Esophagus squamous epithelium (tissue), 5 donors: ENCODE measurements around the gene RFTN1. TPM values are rescaled to one million over a fixed set of nuclear protein-coding genes. Genes with fewer than 3 reads are reported as not detected.

Source experiments
- DNase-seq: peaks from one replicate; lab custom pipeline; 2025; lab: John Stamatoyannopoulos, UW
- H3K27ac ChIP-seq, 4 donors: fragments of 200-600 bp; sonication (generic); one replicate each; pipeline ENCODE4 v1.5.1; 2016 to 2019; ENCODE audit warnings: mild to moderate bottlenecking in 1 of 4
- H3K27me3 ChIP-seq, 4 donors: fragments of 200-600 bp; sonication (generic); 1 replicate in 3 of 4; 2 replicates in 1 of 4; pipeline versions ENCODE4 v1.5.1 to v1.6.0; 2017 to 2021; ENCODE audit warnings: antibody characterized with exemption in 1 of 4
- H3K36me3 ChIP-seq, 3 donors: fragments of 200-600 bp; sonication (generic); one replicate each; pipeline ENCODE4 v1.5.1; 2016 to 2019
- H3K4me1 ChIP-seq, 3 donors: fragments of 200-600 bp; sonication (generic); one replicate each; pipeline ENCODE4 v1.5.1; 2017 to 2019
- H3K4me3 ChIP-seq, 4 donors: fragments of 200-600 bp; sonication (generic); 1 replicate in 3 of 4; 2 replicates in 1 of 4; pipeline ENCODE4 v1.5.1; 2016 to 2019; ENCODE audit warnings: mild to moderate bottlenecking in 2 of 4, moderate library complexity in 1 of 4
- H3K9me3 ChIP-seq, 3 donors: fragments of 200-600 bp; sonication (generic); one replicate each; pipeline ENCODE4 v1.5.1; 2016 to 2019
- CTCF ChIP-seq, 6 experiments: fragments of 450-650 bp in 4 of 6; fragments of 200-600 bp in 2 of 6; sonication (generic) in 2 of 6; IDR thresholded peaks; one replicate each; pipeline ENCODE4 v1.5.1; 2016 to 2019; ENCODE audit warnings: antibody characterized with exemption in 6 of 6, mild to moderate bottlenecking in 4 of 6, moderate library complexity in 4 of 6
- POLR2A ChIP-seq, 4 donors: fragments of 450-650 bp; IDR thresholded peaks; one replicate each; pipeline ENCODE4 v1.6.1; 2017; ENCODE audit warnings: antibody characterized with exemption in 4 of 4, mild to moderate bottlenecking in 4 of 4, moderate library complexity in 3 of 4
- WGBS, 2 donors: methylation state at CpG; one replicate each; pipeline ENCODE4 v1.1.5; 2018; 5-methylcytosine and 5-hydroxymethylcytosine counted together
- intact Hi-C: fragments of 100-400 bp; cut with DNase I; formaldehyde crosslinking; loops from one replicate; pipeline ENCODE4 v1.15.0; 2022
- total RNA-seq, 4 donors: library from RNA; depleted of rRNA; stranded (reverse); fragments of >200 nt; gene quantifications; one replicate each; pipeline ENCODE4 v1.1.0, GENCODE V29; 2016
- donor health status: DM: yes; HTN: yes; CAD: no.

The RFTN1 gene
- total RNA-seq, 4 donors from 2014 or later, result 5.0 to 22.7 (median 12.4) TPM

- no peak for DNase-seq
- TF ChIP-seq POLR2A (IDR thresholded peaks at IDR 0.05) (no peak), CTCF (IDR thresholded peaks at IDR 0.05) (no peak)
- 93 to 96% methylated on average over 4 of the region's 4 CpGs for WGBS, 2 donors
- intact Hi-C loops, result no loop called here
- Histone ChIP-seq H3K4me3 (no peak overlapping the region), H3K27me3 (no peaks in the 10 kb centered on the region), H3K27ac (no peak overlapping the region), H3K36me3 (peaks cover 3 to 82% (median 6%) of the 10 kb centered on the region in 3 donors), H3K9me3 (no peaks in the 10 kb centered on the region), H3K4me1 (peaks cover 0 to 33% (median 5%) of the 10 kb centered on the region in 3 donors)
Observed at GRCh38 chr3:16319723-16320122, 193.8 kb downstream of the RFTN1 start.

DNA sequence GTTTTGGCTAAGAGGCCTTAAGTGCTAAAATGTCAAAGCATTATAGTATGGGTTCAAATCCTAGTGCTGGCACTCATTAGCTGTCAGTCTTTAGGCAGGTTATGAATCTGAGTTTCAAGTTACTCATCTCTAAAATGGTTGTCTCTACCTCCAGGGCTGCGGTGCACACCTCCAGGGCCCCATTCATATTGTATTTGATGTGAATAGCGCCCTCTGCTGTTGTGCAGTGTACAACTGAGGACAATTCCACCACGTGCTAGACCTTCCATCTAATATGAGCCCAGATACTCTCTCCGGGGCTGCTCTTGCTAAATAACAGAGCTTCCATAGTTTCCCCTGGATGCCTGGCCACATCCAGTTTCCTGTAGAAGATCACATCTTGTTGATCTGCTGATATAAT, 194.2 kb downstream of the RFTN1 start:
- Histone ChIP-seq H3K36me3 (peaks cover 3 to 86% (median 6%) of the 10 kb centered on the region in 3 donors), H3K27ac (no peak overlapping the region), H3K9me3 (no peaks in the 10 kb centered on the region), H3K4me1 (peaks cover 0 to 33% (median 5%) of the 10 kb centered on the region in 3 donors), H3K4me3 (no peak overlapping the region), H3K27me3 (no peaks in the 10 kb centered on the region)
- TF ChIP-seq CTCF (IDR thresholded peaks at IDR 0.05) (peak in 4 of 6 experiments; percentile 16 to 39 (median 22)), POLR2A (IDR thresholded peaks at IDR 0.05) (no peak)
- WGBS, 2 donors, result 70 to 92% methylated on average over 2 to 4 of the region's 4 CpGs
- intact Hi-C loops, result no loop called here
- DNase-seq, result no peak

DNA sequence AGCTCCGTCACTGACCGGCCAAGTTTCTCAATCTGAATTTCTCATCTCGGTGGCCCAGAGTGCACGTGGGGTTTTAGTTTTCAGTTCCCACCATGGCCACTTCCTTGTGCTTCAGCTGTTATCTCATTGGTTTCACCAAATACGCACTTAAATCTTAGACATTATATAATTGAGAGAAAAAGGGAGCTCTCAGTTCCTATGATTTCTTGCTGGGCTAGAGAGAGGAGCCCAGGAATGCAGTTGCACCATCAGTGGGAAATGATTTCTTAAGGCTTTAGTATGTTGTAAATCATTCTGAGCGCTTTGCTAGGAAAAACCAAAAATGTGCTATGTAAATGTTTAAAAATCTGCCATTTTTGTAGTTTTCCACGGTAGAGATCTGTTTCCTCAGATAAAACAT, 195.3 kb downstream of the RFTN1 start:
- Histone ChIP-seq H3K36me3 (peaks cover 7 to 86% (median 9%) of the 10 kb centered on the region in 3 donors), H3K4me3 (no peak overlapping the region), H3K9me3 (no peaks in the 10 kb centered on the region), H3K27me3 (no peaks in the 10 kb centered on the region), H3K4me1 (peaks cover 0 to 33% (median 5%) of the 10 kb centered on the region in 3 donors), H3K27ac (peak overlapping the region in 1 of 4 donors; percentile 23)
- TF ChIP-seq POLR2A (IDR thresholded peaks at IDR 0.05) (no peak), CTCF (IDR thresholded peaks at IDR 0.05) (no peak)
- WGBS, 2 donors, result 80 to 90% methylated on average over 7 of the region's 7 CpGs
- DNase-seq, result no peak
- intact Hi-C loops, result no loop called here

- H3K4me1 ChIP-seq, result peaks cover 0 to 31% (median 5%) of the 10 kb centered on the region in 3 donors
- H3K9me3 ChIP-seq, result no peaks in the 10 kb centered on the region
- H3K36me3 ChIP-seq, result peaks cover 7 to 85% (median 9%) of the 10 kb centered on the region in 3 donors
- intact Hi-C loops, result no loop called here
- H3K27ac ChIP-seq, result peak overlapping the region in 2 of 4 donors; percentile 3 to 23
- no peak for DNase-seq
- TF ChIP-seq POLR2A (IDR thresholded peaks at IDR 0.05) (no peak), CTCF (IDR thresholded peaks at IDR 0.05) (no peak)
- WGBS, 2 donors, result 93 to 95% methylated on average over 2 to 4 of the region's 6 CpGs
- no peaks in the 10 kb centered on the region for H3K27me3 ChIP-seq
- no peak overlapping the region for H3K4me3 ChIP-seq
Observed at GRCh38 chr3:16317561-16317945, 195.9 kb downstream of the RFTN1 start.

DNA sequence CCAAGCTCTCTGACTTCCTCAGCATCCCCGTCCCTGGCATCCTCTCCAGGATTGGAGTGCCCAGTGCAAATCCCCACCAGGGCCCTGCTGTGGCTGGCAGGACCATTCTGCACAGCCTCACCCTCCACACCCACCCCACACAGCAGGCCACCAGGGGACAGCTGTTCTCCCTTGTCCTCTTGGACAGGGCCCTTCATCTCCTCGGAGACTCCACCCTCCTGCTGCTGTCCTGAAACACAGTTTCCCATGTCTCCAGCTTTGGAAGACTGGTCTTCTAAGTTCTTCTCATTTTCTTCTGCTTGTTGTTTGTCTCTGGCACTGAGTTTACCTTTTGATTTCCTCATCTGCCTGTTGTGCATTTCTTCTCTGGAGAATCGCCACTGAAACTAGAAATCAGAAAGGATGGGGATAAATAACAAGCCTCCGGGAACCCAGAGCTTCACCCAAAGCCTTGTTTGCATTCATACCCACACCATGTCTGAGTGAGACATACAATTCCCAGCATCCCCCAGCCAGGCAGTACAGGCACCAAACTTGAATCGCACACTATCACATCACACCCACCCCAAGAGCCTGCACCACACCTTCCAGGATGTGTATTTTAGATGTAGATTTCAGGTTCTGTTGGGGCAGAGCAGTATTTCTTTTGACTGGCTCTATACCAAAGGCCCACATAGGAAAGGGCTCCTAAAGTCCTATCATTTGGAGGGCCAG, 196.5 kb downstream of the RFTN1 start:
- no peaks in the 10 kb centered on the region for H3K9me3 ChIP-seq
- intact Hi-C loops, result no loop called here
- no peak for DNase-seq
- no peak for TF ChIP-seq CTCF (IDR thresholded peaks at IDR 0.05)
- no peak for TF ChIP-seq POLR2A (IDR thresholded peaks at IDR 0.05)
- WGBS, 2 donors, result 88 to 94% methylated on average over 3 to 4 of the region's 5 CpGs
- H3K4me1 ChIP-seq, result peaks cover 2 to 34% (median 5%) of the 10 kb centered on the region in 3 donors
- H3K27me3 ChIP-seq, result no peaks in the 10 kb centered on the region
- H3K27ac ChIP-seq, result peak overlapping the region in 1 of 4 donors; percentile 3
- peaks cover 5 to 83% (median 9%) of the 10 kb centered on the region in 3 donors for H3K36me3 ChIP-seq
- H3K4me3 ChIP-seq, result no peak overlapping the region
